Panc1 (cell line): Measurements from ENCODE around the gene TRIM25.

Source experiments
- POLR2AphosphoS5 ChIP-seq: IDR thresholded peaks from 2 replicates; pipeline ENCODE4 v1.6.1; 2012; ENCODE audit warnings: mild to moderate bottlenecking, low read depth, low read length, moderate library complexity
- TF ChIP-seq, protein P1 (sequence below): fragments of 450-650 bp; IDR thresholded peaks from 2 replicates; pipeline ENCODE4 v1.5.1; 2017; ENCODE audit warnings: mild to moderate bottlenecking

DNA sequence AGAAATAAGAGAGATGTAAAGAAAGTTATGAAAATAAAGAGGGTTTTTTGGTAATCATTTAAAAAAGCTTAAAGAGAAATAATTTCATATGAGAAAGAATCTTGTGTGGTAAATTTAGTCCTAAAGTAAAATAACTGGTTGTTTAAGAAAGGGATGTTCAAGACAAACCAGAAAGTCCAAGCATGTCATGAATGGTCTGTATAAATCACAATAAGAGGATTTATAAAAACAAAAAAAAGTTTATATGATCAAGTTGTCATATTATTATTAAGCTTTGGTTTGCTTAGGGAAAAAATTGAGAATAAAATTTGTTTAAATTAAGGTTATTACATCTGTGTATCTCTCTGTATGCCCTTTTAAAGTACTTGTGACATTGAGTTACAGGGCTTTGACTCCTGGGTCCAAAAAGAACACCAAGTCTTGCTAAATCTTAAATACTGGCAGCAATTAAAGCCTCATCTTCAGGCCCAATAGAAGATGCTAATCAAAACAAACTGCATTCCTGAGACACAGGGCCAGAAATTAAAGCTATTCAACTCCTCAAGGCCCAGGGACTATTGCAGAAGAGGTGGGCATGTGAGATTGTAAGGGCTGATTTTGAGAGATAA, 15.6 kb upstream of the TRIM25 start:
- TF ChIP-seq, protein P1, sequence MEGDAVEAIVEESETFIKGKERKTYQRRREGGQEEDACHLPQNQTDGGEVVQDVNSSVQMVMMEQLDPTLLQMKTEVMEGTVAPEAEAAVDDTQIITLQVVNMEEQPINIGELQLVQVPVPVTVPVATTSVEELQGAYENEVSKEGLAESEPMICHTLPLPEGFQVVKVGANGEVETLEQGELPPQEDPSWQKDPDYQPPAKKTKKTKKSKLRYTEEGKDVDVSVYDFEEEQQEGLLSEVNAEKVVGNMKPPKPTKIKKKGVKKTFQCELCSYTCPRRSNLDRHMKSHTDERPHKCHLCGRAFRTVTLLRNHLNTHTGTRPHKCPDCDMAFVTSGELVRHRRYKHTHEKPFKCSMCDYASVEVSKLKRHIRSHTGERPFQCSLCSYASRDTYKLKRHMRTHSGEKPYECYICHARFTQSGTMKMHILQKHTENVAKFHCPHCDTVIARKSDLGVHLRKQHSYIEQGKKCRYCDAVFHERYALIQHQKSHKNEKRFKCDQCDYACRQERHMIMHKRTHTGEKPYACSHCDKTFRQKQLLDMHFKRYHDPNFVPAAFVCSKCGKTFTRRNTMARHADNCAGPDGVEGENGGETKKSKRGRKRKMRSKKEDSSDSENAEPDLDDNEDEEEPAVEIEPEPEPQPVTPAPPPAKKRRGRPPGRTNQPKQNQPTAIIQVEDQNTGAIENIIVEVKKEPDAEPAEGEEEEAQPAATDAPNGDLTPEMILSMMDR: no peak
- TF ChIP-seq POLR2AphosphoS5: no peak
